A673 (cell line): ENCODE results near the gene KIR3DL1.

Source experiments
- CTCF ChIP-seq: fragments of 300-800, 200-600 bp; sonication (generic); conservative IDR thresholded peaks from 2 replicates; pipeline ENCODE4 v1.5.1; 2017; ENCODE audit warnings: low read depth, mild to moderate bottlenecking, antibody characterized with exemption, low read length, moderate library complexity, mixed read lengths
- EZH2 ChIP-seq: fragments of 200-600 bp; sonication (generic); IDR thresholded peaks from 2 replicates; pipeline ENCODE4 v1.6.1; 2017; ENCODE audit warnings: borderline replicate concordance, low read depth, mild to moderate bottlenecking, mixed read lengths, antibody characterized with exemption, low read length; ENCODE audit not compliant: poor library complexity, severe bottlenecking

GRCh38 chr19:54806516-54806838 lies 9.8 kb upstream of the KIR3DL1 start:
- TF ChIP-seq CTCF (no peak), EZH2 (no peak)
